Erythroblast (primary cell): ENCODE data around the gene OLFML2A.
A peak's percentile ranks its signal among the peaks of the same experiment; 100 is the strongest.
"Not testable (repeated sequence)": the region's sequence is repeated elsewhere in the genome, so short reads cannot be mapped to it uniquely, and the experiment has no call there.

Experiments
- DNase-seq, 2 experiments: peaks; one replicate each; lab custom pipeline; 2025; lab: John Stamatoyannopoulos, UW
- GATA1 ChIP-seq: IDR thresholded peaks from 2 replicates; pipeline ENCODE4 v1.6.1; 2011; ENCODE audit warnings: low read depth, mild to moderate bottlenecking, control low read depth, low read length, moderate library complexity
- POLR2A ChIP-seq: IDR thresholded peaks from 2 replicates; pipeline ENCODE4 v1.6.1; 2011; ENCODE audit warnings: mild to moderate bottlenecking, low read length

Gene OLFML2A

DNA sequence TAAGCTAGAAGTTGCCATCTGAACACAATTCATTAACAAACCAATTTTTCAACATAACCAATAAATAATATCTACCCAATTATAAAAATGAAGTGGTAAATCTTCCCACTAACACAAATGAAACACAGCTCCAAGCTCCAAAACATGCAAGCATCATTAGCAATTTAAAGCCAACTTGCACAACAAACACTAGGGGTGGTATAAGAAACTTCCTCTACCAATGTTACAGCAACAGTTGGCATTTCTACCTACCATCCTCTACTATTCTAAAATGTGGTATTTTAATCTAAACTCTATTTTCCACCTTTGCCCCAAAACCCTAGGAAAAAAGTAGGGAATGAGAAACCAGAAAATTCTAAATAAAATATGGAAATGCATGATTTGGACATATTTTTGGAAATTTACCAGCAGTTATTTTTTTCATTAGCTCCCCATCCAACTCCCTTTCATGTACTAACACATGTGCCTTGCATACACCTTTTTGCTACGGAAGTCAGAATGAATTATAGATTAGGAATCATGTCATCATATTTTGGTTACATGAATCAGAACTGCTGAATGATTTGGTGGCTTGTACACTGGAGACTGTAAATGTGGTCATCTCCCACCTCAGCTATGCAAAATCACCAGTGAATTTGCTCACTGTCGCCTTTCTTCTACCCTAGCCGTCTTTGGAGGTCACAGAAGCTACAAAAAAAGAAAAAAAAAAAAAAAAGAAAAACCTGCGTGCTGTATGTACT, 9.9 kb upstream of the OLFML2A start:
- TF ChIP-seq POLR2A (no peak), GATA1 (no peak)
- peak in 1 of 2 experiments; percentile 21 for DNase-seq

DNA sequence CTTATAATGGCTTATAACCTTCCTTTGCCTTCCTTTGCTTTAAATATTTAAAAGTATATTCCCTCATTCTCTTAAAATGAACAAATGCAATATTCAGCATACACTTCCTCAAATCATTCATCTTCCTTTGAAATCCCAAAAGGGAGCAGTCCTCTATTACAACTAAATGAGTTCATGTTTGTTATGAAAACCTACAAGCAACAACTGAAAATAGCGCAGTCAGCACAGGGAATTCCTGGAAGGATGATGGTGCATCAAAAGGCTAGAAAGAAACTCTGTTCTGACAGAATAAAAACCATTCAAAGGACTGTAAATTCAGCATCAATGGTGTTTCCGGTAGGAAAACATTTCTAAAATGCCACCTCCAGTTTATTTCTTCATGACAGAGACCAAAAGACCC, 9.1 kb upstream of the OLFML2A start:
- DNase-seq, result peak; percentile 14 to 41
- TF ChIP-seq GATA1 (no peak), POLR2A (no peak)

DNA sequence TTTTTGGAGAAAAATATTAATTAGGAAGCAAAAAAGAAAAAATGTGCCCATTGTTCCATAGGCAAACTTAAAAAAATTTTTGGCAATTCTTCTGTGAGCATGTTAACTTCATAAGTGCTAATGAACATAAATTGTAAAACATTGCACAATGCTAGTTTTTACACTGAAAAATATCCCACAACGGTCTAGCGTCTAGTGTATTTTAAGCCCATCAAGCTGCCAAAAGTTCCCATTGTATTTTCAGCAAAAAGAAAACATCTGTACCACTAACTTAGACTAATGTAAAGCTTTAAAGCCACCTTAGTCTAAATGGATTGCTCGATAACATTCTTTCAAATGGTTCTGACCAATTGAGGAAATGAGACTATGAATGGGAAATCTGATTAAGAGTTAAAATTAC, 8.6 kb upstream of the OLFML2A start:
- no peak for TF ChIP-seq GATA1
- TF ChIP-seq POLR2A, result no peak
- DNase-seq, result no peak

DNA sequence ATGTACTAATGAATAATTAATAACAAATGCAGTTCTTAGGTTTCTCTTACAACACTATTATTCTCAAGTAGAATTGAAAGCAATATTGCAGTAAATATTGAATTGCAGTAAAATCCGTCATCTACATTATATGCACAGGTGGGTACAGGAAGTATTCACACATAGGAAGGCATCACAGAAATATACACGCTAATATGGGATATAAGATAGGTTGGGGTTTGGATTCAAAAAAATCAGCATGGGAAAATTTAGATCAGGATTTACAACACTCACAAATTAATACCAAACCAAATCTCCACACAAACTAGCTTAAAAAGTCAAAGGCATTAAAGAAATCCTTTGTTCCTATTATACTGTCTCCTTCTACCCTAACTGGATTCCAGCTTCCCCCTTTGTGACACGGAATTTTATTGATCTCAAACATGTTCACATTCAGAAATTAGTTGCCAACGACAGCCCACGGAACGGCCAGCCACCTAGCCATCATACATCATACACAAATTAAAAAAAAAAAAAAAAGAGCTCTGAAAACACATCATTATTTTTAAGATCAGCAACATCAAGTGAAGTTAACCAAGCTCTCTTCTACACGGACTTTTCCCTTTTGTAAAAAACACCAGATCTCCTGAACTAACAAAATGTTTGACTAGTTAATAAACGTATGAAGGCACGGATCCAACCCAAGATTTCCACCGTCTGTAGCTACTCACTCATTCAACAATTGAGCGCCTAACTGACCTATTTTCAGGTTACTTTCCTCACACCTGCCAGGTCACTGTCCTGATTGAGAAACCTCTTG, 8.0 kb upstream of the OLFML2A start:
- TF ChIP-seq GATA1, result no peak
- no peak for TF ChIP-seq POLR2A
- DNase-seq, result no peak

DNA sequence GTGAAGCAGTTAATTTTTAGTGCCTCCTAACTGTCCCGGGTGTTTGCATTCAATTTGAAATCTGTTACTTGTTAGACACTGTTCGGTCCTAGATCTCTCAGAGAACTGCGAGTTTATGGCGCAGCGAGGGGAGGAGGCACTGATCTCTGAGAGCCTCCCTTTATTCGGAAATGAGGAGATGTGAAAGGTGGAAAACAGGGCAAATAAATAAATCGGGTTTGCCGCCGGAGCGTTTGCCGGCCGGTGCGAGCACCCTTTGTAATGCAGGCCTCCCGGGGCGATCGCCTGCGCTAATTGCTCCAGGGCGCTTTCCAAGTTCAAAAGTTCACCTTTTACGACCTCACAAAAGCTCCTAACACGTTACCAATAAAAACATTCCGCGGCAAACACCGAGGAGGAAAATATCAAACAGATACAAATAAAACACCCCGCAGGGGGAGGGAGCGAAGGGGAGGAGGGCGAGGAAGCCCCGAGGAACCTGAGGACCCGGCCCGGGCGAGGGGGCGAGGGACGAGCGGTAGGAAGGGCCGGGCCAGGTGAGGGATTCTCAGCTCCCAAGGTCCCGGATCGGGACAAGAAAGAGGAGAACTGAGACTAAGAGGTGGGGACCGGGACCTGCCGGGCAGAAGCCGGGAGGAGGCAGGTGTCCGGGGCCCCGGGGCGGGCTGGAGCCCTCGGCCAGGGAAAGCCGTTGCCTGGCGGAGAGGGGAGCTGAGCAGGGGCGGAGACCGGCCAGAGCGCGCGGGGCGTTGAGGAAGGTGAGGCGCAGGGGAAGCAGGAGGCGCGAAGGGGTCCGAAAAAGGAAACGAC, 7.2 kb upstream of the OLFML2A start:
- TF ChIP-seq GATA1, result no peak
- peak; percentile 44 to 60 for DNase-seq

DNA sequence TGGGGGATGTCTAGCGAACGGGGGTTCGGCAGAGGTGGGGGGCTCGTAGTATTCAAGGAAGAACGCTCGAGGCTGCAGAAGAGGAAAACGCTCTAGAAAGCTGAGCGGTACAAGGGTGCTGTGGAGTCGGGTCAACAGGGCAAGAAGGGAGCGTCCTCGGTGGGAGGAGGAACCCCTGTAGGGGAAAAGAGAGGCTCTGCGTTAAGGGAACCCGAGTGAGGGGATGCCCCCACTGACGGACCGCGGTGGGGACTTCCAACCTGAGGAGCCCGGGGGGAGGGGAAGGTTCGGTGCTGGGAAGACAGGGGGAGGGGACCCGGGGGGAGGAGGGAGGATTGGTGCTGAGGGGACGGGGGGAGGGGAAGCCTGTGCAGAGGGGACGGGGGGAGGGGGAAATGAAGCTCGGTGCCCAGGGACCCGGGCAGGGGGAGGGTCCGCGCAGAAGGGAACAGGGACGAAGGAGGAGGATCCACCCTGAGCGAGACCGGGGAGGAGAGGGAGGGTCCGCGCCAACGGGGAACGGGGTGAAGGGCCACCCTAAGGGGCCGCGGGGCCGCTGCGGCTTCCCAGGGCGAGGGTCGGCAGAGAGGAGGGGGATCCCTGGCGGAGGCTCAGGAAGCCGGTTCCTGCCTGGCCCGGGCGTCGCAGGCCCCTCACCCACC, 6.4 kb upstream of the OLFML2A start:
- DNase-seq, result peak; percentile 44 to 60
- TF ChIP-seq GATA1 (no peak), POLR2A (no peak)

DNA sequence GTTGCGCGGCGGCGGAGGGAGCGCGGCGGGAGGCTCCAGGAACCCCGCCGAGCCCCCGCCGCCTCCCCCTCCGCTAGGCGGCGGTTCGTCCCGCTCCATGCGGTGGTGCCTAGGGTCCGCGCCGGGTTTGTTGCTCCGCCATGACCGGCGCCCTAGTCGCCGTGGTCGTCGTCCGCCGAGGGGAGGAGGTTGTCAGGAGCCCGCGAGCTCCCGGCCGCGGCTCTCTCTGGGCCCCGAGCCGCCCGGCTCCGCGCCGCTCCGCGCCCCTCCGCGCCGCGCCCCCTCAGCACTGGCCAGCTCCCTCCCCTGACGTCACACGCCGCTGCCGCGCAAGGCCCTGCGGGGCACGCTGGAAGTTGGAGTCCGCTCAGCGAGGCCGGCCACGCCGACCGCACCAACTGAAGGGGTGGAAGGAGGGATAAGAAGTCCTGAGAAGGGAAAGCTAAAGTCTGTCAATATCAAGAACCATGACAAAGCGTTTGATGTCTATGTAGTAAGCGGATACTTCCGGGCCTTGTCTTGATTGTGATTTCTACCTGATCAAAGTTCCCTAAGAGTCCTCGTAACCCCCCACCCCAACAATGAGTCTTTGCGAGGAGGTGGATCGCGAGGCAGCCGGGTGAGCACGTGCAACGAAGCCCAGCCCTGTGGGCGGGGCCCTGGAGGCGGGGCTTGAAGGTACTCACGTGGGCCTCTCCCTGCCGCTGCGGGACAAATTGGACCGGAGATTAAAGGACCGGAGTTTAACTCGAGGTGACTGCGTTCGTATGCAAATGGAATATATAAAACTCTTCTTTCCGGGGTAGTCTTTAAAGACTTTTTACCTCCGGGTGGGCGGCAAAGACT, 5.7 kb upstream of the OLFML2A start, which contains the start of gene NR6A1:
Gene NR6A1, minus strand, starts transcription at position 291 of the 846 bp plus-strand sequence.
- DNase-seq, result peak; percentile 96 to 98
- TF ChIP-seq GATA1 (no peak), POLR2A (no peak)

DNA sequence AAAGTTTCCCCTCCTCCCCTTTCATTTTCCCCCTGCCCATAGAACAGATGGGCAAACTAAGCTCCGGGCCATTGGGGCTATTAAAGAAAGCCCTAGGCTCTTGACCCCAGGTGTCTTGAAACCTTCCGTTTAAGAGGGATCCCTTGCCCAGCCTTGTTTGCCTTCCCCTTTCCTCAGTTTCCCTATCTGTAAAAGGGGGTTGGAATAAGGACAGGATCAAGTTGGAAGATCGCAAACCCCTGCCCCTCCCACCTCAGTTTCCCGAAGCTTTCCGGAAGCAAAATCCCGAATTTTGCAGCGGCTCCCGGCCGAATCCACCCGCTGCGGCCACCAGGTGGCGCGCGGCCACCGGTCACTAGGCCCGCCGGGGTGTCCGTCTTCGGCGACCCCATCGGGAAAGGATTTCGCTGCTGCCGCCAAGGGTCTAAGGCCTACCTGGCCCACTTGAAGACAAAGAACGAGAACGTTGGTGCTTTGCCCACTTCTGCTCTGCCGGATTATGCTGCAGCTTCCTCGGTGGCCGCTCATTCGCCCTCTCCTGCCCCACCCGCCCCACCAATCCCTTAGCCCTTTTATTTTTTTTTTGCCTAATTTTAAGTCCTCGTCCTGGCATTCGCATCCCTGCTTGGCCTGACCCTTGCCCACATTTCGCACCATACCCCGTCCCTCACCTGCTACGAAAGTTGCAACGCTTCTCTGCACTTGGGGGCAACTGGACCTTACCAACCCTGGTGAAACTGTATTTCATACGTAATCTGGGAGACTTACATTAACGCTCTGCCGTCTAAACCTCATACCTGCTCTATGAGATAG, 4.9 kb upstream of the OLFML2A start:
- peak; percentile 64 to 76 for DNase-seq
- no peak for TF ChIP-seq GATA1
- TF ChIP-seq POLR2A, result no peak

DNA sequence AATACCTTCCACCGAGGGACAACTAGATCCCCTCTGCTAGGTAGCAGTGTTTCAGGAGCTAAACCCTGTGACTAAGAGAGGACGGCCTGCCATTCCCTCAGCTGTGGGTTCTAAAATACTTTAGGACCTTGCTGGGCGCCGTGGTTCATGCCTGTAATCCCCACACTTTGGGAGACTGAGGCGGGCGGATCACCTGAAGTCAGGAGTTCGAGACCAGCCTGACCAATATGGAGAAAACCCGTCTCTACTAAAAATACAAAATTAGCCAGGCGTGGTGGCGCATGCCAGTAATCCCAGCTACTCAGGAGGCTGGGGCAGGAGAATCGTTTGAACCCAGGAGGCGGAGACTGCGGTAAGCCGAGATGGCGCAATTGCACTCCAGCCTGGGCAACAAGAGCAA, 4.1 kb upstream of the OLFML2A start:
- DNase-seq, result not testable (repeated sequence)

DNA sequence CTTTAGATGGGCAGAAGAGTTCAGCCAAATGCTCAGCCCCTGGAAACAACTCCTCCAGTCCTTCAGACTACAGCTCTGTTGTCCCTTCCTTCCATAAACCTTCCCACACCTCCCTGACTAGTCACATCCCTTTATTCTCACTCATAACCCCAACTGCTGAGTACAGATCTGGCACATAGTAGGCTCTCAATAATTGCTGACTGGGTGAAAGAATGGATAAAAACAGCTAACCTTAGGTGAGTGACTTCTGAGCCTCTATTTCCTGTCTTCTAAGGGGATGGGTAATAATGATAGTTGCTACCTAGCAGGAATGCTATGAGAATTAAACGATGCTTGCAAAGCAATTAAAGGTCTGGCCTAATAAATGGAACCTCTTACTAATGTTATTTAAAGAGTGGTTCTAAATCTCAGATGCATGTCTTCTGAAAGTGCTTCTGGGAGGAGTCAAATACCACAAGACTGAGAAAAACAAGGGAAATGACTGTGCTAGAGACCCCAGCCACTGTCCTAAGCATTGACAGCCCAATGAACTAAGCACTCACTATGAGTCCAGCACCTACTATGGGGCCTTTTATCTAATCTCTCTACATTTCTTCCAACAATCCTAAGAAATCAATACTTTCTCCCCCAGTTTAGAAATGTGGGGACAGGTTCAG, 3.3 kb upstream of the OLFML2A start:
- DNase-seq, result no peak
- TF ChIP-seq GATA1 (no peak), POLR2A (no peak)
